Stimulated activated naive CD8-positive, alpha-beta T cell treated with anti-CD3 and anti-CD28 coated beads, Interleukin-15, Interleukin-2, amounts not matched to agents 100 U/mL and 50 U/mL, for 24 hours (primary cell): ENCODE results near the gene AADACL4.
A peak's percentile ranks its signal among the peaks of the same experiment; 100 is the strongest.

Experiments used
- ATAC-seq: fragments of 150-1000 bp; cut with Tn5 transposase; one replicate; pipeline ENCODE4 v1.10.0; 2021
- DNase-seq: peaks from one replicate; pipeline ENCODE4 v3.0.0; 2021

Gene AADACL4

GRCh38 chr1:12613180-12613579 lies 30.7 kb upstream of the AADACL4 start:
- DNase-seq (no peak), ATAC-seq (no peak)

- no peak for ATAC-seq
- DNase-seq, result no peak
These were observed 29.3 kb upstream of the AADACL4 start for GRCh38 chr1:12614402-12615158.

- DNase-seq, result no peak
These were observed 28.6 kb upstream of the AADACL4 start for GRCh38 chr1:12615159-12615864.

GRCh38 chr1:12615865-12616708 lies 27.8 kb upstream of the AADACL4 start:
- ATAC-seq (no peak), DNase-seq (no peak)

More at GRCh38 chr1:12615159-12615864, 28.6 kb upstream of the AADACL4 start:
- no peak for ATAC-seq

GRCh38 chr1:12616709-12617373 lies 27.0 kb upstream of the AADACL4 start:
- ATAC-seq (no peak), DNase-seq (peak; percentile 49)

- peak; percentile 44 for DNase-seq
- ATAC-seq, result no peak
These were observed 26.4 kb upstream of the AADACL4 start for GRCh38 chr1:12617511-12617900.

- DNase-seq (peak; percentile 81), ATAC-seq (peak; percentile 68)
These were observed 25.8 kb upstream of the AADACL4 start, which contains the start of gene DHRS3 for GRCh38 chr1:12617901-12618660. TSS of gene DHRS3 (minus strand) at chr1:12618210. CDS start at chr1:12617348, 862 bp downstream.

GRCh38 chr1:12618661-12618964 lies 25.3 kb upstream of the AADACL4 start:
- DNase-seq (no peak), ATAC-seq (no peak)

GRCh38 chr1:12618965-12619791 lies 24.7 kb upstream of the AADACL4 start:
- peak; percentile 51 for ATAC-seq
- peak; percentile 81 for DNase-seq

- peak; percentile 37 for ATAC-seq
- DNase-seq, result peak; percentile 85
These were observed 23.9 kb upstream of the AADACL4 start for GRCh38 chr1:12619792-12620487.

- ATAC-seq, result peak; percentile 41
- peak; percentile 71 for DNase-seq
These were observed 23.4 kb upstream of the AADACL4 start for GRCh38 chr1:12620488-12620865.

GRCh38 chr1:12620931-12621330 lies 23.0 kb upstream of the AADACL4 start:
- DNase-seq (no peak), ATAC-seq (no peak)

GRCh38 chr1:12621346-12622335 lies 22.2 kb upstream of the AADACL4 start:
- DNase-seq (no peak), ATAC-seq (no peak)

GRCh38 chr1:12622506-12622905 lies 21.4 kb upstream of the AADACL4 start:
- ATAC-seq, result no peak
- no peak for DNase-seq

GRCh38 chr1:12625276-12625675 lies 18.6 kb upstream of the AADACL4 start:
- ATAC-seq (no peak), DNase-seq (no peak)

GRCh38 chr1:12626888-12627287 lies 17.0 kb upstream of the AADACL4 start:
- no peak for ATAC-seq

GRCh38 chr1:12627296-12627695 lies 16.6 kb upstream of the AADACL4 start:
- DNase-seq (no peak), ATAC-seq (no peak)

More at GRCh38 chr1:12626888-12627287, 17.0 kb upstream of the AADACL4 start:
- DNase-seq, result no peak

- ATAC-seq (no peak), DNase-seq (no peak)
These were observed 14.4 kb upstream of the AADACL4 start for GRCh38 chr1:12629511-12629956.
